Central memory CD4-positive, alpha-beta T cell (primary cell): ENCODE results near the gene NHEJ1.

Experiments used
- DNase-seq: peaks from one replicate; pipeline ENCODE4 v3.0.0; 2022

The NHEJ1 gene

DNA sequence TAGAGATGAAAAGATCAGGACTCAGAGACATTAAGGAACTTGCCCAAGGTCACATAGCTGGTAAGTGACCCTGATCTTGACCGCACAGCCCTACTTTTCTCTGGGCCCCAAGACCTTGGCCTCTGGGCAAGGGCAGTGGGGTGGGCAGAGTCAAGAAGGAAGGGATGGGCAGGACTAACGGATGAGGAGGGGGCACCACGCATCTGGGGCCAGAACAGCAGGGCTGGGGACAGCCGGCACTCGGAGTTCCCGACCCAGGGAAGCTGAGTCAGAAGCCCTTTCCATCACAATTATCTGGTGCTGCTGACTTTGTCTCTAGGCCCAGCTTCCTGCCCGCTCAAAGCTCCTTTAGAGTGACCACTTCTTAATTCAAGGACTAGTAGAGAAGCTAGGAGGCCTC, 133.7 kb downstream of the NHEJ1 start:
- DNase-seq = no peak

DNA sequence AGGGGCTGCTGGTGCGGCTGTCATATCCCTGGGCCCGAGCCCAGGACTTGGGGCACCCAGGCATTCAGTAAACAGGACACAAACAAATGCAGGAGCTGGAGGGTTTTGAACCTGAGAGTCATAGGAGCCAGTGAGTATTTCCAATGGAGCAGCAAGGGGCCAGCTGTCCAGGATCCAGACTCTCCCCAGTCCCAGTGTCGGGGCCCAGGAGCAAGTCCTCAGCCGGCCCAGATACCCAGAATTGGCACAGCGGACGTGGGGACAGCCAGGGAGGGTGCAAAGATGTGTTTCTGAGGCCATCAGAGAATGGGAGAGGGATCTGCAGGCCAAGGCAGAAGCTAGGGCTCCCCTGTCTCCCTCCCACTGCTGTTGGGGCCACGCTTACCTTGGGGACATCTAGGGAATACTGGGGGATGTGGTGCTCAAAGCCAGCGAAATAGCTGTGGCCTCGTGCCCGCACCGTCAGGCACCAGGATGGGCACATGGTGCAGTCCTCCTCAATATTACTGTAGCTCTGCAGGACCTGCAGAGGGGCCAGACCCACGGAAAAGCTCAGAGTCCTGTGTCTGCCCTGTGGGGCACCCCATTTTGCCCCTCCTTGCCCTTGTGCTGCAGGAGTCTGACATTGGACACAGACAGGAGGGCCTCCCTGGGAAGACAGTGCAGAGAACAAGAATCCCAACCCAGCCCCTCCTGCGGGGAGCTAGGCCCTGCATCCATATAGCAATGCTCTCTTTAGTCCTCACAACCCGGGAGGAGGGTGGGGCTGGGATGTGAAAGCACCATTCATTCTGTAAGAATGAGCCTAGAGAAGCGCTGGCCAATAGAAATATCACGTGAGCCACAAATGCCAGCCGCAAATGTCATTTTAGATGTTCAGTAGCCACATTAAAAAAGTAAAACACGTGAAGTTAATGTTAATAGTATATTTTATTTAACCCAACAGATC, 134.7 kb downstream of the NHEJ1 start:
- no peak for DNase-seq
